ENCODE data around the gene RASGRP3.

- no peak for TF ChIP-seq EZH2 (IDR thresholded peaks at IDR 0.05; ENCODE audit: borderline replicate concordance, low read depth, low read length, severe bottlenecking)
- no peak for TF ChIP-seq POLR2A (IDR thresholded peaks at IDR 0.05; ENCODE audit: low read depth, low read length)
- no peak for TF ChIP-seq POLR2AphosphoS5 (IDR thresholded peaks at IDR 0.05; ENCODE audit: insufficient read depth, low read depth, low read length)
Measured at GRCh38 chr2:33606100-33606499, 129.7 kb downstream of the RASGRP3 start.

Measured in endothelial cell of umbilical vein (primary cell).